ENCODE measurements around the gene NFAT5.
"Not testable (repeated sequence)": the region's sequence is repeated elsewhere in the genome, so short reads cannot be mapped to it uniquely, and the experiment has no call there.

The NFAT5 gene

DNA sequence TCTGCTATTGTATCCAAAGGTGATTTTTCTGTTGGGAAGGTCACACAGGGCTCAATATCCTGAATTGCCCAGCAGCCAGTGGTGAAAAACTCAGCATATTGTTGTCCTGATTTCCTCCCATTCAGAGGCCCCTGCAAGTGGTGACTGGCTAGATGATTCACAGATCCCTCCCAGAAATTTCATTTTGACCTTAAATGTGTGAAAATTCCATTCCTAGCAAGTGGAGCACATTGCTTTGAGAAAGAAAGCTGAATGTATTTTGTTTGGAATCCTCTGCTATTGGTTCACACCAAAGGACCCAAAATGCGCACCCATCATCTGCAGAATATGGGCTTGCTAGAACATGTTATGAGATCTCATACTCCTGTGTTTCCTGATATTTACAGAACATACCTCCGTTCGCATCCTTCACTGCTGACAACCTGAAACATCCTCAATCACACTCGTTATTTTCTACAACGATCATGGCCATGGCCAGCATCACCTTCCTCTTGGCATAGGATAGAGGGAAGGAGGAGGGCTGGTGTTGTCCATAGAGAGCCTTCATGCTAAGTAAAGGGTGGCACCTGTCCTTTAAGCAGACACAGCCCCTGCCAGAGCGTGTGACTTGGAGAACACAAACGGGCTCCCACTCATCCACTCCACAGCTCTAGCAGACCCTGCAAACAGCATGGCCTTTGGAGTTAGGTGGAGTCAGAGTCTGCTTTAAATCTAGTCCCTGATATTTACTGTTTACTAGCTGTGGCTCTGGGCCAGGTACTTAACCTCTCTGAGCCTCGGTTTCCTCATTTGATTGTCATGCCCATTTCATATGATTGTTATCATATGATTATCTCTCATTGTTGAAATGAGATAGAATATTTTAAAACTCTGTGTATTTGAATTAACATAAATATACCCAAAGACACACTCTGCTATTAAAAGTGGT, 30.4 kb upstream of the NFAT5 start:
- in situ Hi-C loops (cut with MboI; ENCODE audit: low sequenced_read_pairs, unreplicated experiment): no loop called here

DNA sequence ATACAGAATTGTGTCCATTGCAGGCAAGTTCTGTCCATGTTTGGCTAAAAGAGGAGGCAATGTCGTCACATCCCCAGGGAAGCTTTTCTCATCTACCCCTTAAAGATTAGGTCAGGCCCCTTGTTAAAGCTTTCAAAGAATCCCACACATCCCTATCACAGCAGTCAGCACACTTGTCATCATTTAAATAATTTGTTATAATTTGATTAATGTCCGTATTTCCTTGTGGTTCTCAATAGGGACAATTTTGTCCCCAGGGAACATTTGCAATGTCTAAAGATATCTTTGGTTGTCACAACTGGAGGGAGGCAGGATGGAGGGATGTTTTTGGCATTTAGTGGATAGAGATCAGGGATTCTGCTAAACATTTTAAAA, 28.1 kb upstream of the NFAT5 start:
- in situ Hi-C loops (cut with MboI; ENCODE audit: low sequenced_read_pairs, unreplicated experiment): no loop called here
- DNase-seq (ENCODE audit: low spot score): no peak
- TF ChIP-seq, protein P1, sequence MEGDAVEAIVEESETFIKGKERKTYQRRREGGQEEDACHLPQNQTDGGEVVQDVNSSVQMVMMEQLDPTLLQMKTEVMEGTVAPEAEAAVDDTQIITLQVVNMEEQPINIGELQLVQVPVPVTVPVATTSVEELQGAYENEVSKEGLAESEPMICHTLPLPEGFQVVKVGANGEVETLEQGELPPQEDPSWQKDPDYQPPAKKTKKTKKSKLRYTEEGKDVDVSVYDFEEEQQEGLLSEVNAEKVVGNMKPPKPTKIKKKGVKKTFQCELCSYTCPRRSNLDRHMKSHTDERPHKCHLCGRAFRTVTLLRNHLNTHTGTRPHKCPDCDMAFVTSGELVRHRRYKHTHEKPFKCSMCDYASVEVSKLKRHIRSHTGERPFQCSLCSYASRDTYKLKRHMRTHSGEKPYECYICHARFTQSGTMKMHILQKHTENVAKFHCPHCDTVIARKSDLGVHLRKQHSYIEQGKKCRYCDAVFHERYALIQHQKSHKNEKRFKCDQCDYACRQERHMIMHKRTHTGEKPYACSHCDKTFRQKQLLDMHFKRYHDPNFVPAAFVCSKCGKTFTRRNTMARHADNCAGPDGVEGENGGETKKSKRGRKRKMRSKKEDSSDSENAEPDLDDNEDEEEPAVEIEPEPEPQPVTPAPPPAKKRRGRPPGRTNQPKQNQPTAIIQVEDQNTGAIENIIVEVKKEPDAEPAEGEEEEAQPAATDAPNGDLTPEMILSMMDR (IDR thresholded peaks at IDR 0.05; ENCODE audit: borderline replicate concordance, control extremely low read depth, extremely low read depth, insufficient read depth, missing control alignments): no peak

More for the DNA sequence above, 30.4 kb upstream of the NFAT5 start:
- TF ChIP-seq, protein P1 (IDR thresholded peaks at IDR 0.05; ENCODE audit: borderline replicate concordance, control extremely low read depth, extremely low read depth, insufficient read depth, missing control alignments): no peak
- DNase-seq (ENCODE audit: low spot score): no peak

DNA sequence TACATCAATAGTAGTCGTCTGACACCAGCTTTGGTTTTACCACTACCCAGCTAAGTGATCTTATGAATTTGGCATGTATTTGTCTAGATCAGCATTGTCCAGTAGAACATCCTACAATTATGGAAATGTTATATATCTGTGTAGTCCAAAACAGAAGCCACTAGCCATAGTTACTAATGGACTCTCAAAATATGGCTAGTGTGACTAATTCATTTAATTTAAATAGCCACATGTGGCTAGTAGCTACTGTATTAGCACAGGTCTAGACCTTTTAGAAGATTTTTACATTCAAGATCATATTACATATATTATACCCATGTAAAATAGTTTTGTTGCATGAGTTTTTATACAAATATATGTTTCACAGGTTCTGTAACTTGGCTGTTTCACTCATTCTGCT, 27.0 kb upstream of the NFAT5 start:
- in situ Hi-C loops (cut with MboI; ENCODE audit: low sequenced_read_pairs, unreplicated experiment): no loop called here
- DNase-seq (ENCODE audit: low spot score): no peak
- TF ChIP-seq, protein P1 (IDR thresholded peaks at IDR 0.05; ENCODE audit: borderline replicate concordance, control extremely low read depth, extremely low read depth, insufficient read depth, missing control alignments): no peak

DNA sequence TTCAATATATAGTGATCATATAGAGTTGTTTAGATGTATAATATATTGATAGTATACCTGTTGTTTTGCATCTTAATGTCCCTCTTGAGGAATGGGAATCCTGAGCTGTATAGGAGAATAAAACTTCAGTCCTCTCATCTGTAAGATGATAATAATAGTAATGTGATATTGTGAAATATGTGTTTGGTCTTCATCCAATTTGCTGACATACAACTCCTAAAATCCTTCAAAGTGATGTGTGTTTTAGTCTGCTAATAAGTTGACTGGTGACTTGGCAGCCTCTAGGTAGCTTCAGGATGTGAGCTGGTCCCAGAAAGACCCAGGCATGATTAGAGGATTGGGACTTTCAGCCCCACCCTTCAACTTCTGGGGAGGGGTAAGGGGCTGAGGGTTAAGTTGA, 22.8 kb upstream of the NFAT5 start:
- in situ Hi-C loops (cut with MboI; ENCODE audit: low sequenced_read_pairs, unreplicated experiment): no loop called here
- DNase-seq (ENCODE audit: low spot score): no peak
- TF ChIP-seq, protein P1 (IDR thresholded peaks at IDR 0.05; ENCODE audit: borderline replicate concordance, control extremely low read depth, extremely low read depth, insufficient read depth, missing control alignments): no peak

DNA sequence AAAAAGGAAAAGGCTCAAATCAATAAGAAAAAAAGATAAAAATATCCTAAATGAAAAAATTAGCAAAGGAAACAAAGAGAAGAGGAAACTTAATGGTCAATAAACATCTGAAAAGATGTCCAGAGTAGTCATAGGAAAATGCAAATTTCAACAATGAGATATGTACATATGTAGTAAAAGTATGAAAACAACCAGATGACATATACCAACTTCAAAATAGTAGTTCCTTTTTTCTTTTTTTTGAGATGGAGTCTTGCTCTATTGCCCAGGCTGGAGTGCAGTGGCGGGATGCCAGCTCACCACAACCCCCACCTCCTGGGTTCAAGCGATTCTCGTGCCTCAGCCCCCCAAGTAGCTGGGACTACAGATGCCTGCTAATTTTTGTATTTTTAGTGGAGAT, 21.7 kb upstream of the NFAT5 start:
- in situ Hi-C loops (cut with MboI; ENCODE audit: low sequenced_read_pairs, unreplicated experiment): no loop called here
- no peak for DNase-seq (ENCODE audit: low spot score)
- TF ChIP-seq, protein P1 (IDR thresholded peaks at IDR 0.05; ENCODE audit: borderline replicate concordance, control extremely low read depth, extremely low read depth, insufficient read depth, missing control alignments): no peak

DNA sequence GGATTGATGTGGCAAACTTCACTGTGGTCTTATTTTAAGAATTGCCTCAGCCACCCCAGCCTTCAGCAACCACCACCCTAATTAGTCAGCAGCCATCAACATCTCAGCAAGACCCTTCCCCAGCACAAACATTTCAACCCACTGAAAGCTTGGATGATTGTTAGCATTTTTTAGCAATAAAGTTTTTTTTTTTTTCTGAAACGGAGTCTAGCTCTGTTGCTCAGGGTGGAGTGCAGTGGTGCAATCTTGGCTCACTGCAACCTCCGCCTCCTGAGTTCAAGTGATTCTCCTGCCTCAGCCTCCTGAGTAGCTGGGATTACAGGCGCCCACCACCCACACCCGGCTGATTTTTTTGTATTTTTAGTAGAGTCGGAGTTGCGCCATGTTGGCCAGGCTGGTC, 19.1 kb upstream of the NFAT5 start:
- DNase-seq (ENCODE audit: low spot score); in situ Hi-C loops (cut with MboI; ENCODE audit: low sequenced_read_pairs, unreplicated experiment): not testable (repeated sequence)

DNA sequence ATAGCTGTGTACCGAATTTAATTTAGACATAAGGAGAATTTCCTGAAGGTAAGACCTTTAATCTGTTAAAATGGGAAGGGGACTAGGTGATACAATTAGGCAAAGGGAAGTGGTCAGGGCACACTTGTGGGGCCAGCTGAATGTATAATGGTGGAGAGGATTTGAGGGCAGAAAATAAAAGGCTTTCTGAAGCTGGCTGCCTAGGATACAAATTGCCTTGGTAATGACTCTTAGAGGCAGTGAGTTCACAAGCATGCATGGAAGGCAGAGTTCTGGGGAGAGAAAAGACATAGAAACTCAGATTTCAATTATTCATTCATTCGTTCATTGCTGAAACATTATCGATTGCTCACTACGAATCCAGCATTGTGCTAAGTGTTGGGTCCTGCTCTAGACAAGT, 12.4 kb upstream of the NFAT5 start:
- TF ChIP-seq, protein P1 (IDR thresholded peaks at IDR 0.05; ENCODE audit: borderline replicate concordance, control extremely low read depth, extremely low read depth, insufficient read depth, missing control alignments): no peak
- no peak for DNase-seq (ENCODE audit: low spot score)
- in situ Hi-C loops (cut with MboI; ENCODE audit: low sequenced_read_pairs, unreplicated experiment): no loop called here
